Right atrium auricular region (tissue), 2 donors: ENCODE measurements around the gene CDYL. TPM values are rescaled to one million over a fixed set of nuclear protein-coding genes. Genes with fewer than 3 reads are reported as not detected.

ENCODE experiments used
- DNase-seq: peaks from one replicate; pipeline ENCODE4 v3.0.0-alpha.2; 2019; ENCODE audit warnings: low spot score
- H3K27ac ChIP-seq, 2 donors: fragments of 200-600 bp; sonication (generic); 1 replicate in 1 of 2; 2 replicates in 1 of 2; pipeline ENCODE4 v1.5.1; 2016 to 2019
- H3K27me3 ChIP-seq, 2 donors: fragments of 200-600 bp; sonication (generic); one replicate each; pipeline versions ENCODE4 v1.5.1 to v1.6.0; 2017 to 2019
- H3K36me3 ChIP-seq: fragments of 200-600 bp; sonication (generic); one replicate; pipeline ENCODE4 v1.5.1; 2016
- H3K4me1 ChIP-seq, 2 donors: fragments of 200-600 bp; sonication (generic); one replicate each; pipeline versions ENCODE4 v1.5.1 to v1.6.0; 2017 to 2019
- H3K4me3 ChIP-seq, 2 donors: fragments of 200-600 bp; sonication (generic); 1 replicate in 1 of 2; 2 replicates in 1 of 2; pipeline ENCODE4 v1.5.1; 2017 to 2019; ENCODE audit warnings: mild to moderate bottlenecking in 1 of 2, moderate library complexity in 1 of 2
- H3K9me3 ChIP-seq, 2 donors: fragments of 200-600 bp; sonication (generic); one replicate each; pipeline ENCODE4 v1.5.1; 2019
- total RNA-seq, 2 donors: library from RNA; depleted of rRNA; stranded (reverse); fragments of >200 nt; gene quantifications; one replicate each; pipeline ENCODE4 v1.1.0, GENCODE V29; 2016
- TF ChIP-seq, protein P1 (sequence below), 2 donors: fragments of 200-600 bp; sonication (generic); IDR thresholded peaks; one replicate each; pipeline ENCODE4 v1.5.1; 2019; ENCODE audit warnings: antibody characterized with exemption in 2 of 2

The CDYL gene
- total RNA-seq, 2 donors from 2014 or later, result 23.7 to 28.9 TPM

DNA sequence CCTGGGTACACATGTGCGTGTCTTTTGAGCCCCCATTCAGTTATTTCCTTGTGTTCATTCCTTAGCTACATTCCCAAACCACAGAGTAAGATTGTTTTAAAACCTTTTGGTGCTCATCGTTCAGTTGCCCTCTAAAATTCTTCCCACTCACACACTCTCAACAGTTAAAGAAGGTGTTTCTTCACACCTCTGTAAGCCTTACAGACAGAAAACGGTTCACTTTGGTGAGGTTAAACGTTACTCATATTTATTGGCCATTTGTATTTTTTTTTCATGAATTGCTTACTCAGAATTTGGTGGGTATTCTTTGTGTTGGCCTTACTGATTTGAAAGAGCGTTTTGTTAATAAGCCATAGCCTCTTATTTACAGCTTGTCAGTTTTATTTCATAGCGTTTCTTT, 97.7 kb downstream of the CDYL start:
- H3K36me3 ChIP-seq, result no peaks in the 10 kb centered on the region
- H3K27ac ChIP-seq, result no peak overlapping the region
- DNase-seq, result no peak
- H3K4me1 ChIP-seq, result peaks cover 0 to 15% of the 10 kb centered on the region in 2 donors
- H3K4me3 ChIP-seq, result no peak overlapping the region
- no peaks in the 10 kb centered on the region for H3K9me3 ChIP-seq
- no peaks in the 10 kb centered on the region for H3K27me3 ChIP-seq
- TF ChIP-seq, protein P1, sequence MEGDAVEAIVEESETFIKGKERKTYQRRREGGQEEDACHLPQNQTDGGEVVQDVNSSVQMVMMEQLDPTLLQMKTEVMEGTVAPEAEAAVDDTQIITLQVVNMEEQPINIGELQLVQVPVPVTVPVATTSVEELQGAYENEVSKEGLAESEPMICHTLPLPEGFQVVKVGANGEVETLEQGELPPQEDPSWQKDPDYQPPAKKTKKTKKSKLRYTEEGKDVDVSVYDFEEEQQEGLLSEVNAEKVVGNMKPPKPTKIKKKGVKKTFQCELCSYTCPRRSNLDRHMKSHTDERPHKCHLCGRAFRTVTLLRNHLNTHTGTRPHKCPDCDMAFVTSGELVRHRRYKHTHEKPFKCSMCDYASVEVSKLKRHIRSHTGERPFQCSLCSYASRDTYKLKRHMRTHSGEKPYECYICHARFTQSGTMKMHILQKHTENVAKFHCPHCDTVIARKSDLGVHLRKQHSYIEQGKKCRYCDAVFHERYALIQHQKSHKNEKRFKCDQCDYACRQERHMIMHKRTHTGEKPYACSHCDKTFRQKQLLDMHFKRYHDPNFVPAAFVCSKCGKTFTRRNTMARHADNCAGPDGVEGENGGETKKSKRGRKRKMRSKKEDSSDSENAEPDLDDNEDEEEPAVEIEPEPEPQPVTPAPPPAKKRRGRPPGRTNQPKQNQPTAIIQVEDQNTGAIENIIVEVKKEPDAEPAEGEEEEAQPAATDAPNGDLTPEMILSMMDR (IDR thresholded peaks at IDR 0.05), result no peak

GRCh38 chr6:4879741-4880275, 103.6 kb downstream of the CDYL start:
- TF ChIP-seq, protein P1 (IDR thresholded peaks at IDR 0.05), result no peak
- no peak for DNase-seq
- Histone ChIP-seq H3K27ac (no peak overlapping the region), H3K4me1 (peaks cover 0 to 12% of the 10 kb centered on the region in 2 donors), H3K9me3 (no peaks in the 10 kb centered on the region), H3K4me3 (no peak overlapping the region), H3K36me3 (no peaks in the 10 kb centered on the region), H3K27me3 (no peaks in the 10 kb centered on the region)

DNA sequence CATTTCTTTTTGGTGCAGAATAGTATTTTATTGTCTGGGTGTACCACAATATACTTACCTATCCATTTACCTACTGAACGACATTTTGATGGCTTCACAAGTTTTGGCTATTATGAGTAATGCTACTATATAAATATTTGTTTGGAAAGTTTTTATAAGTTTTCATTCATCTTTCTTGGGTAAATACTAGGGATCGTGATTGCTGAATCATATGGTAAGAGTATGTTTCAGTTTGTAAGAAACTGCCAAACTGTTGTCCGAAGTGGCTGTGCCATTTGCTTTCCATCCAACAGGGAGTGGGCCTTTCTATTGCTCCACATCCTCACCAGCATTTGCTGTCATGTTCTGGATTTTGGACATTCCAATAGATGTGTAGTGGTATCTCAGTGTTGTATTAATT, 104.2 kb downstream of the CDYL start:
- H3K4me3 ChIP-seq, result no peak overlapping the region
- H3K27ac ChIP-seq, result no peak overlapping the region
- no peaks in the 10 kb centered on the region for H3K27me3 ChIP-seq
- TF ChIP-seq, protein P1 (IDR thresholded peaks at IDR 0.05), result no peak
- H3K36me3 ChIP-seq, result no peaks in the 10 kb centered on the region
- no peak for DNase-seq
- H3K9me3 ChIP-seq, result no peaks in the 10 kb centered on the region
- peaks cover 0 to 10% of the 10 kb centered on the region in 2 donors for H3K4me1 ChIP-seq

- TF ChIP-seq, protein P1 (IDR thresholded peaks at IDR 0.05), result no peak
- H3K4me3 ChIP-seq, result no peak overlapping the region
- no peak overlapping the region for H3K27ac ChIP-seq
- no peaks in the 10 kb centered on the region for H3K36me3 ChIP-seq
- DNase-seq, result no peak
- no peaks in the 10 kb centered on the region for H3K9me3 ChIP-seq
- H3K27me3 ChIP-seq, result no peaks in the 10 kb centered on the region
- no peaks in the 10 kb centered on the region for H3K4me1 ChIP-seq
Measured at GRCh38 chr6:4883298-4883697, 107.1 kb downstream of the CDYL start.

DNA sequence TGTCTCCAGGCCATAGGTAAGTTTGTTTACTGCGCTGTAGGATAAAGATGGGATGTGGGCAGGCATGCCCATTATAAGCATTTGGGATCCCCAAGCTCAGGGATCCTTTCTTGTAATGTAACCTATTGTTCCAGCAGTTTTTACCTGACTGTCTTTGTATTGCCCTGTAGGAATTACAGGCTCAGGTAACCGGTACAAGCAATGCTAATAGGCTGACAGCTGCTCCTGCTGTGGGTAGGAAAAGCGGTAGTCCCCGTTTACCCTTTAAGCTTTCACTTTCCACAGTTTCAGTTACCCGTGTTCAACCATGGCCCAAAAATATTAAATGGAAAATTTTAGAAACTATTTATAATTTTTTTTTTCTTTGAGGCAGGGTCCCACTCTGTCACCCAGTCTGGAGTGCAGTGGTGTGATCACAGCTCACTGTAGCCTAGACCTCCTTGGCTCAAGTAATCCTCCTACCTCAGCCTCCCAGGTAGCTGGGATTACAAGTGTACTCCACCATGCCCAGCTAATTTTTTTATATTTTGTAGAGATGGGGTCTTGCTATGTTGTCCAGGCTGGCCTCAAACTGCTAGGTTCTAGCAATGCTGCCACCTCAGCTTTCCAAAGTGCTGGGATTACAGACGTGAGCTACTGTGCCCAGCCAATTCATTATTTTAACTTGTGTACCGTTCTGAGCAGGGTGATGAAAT, 108.6 kb downstream of the CDYL start:
- H3K27me3 ChIP-seq, result no peaks in the 10 kb centered on the region
- TF ChIP-seq, protein P1 (IDR thresholded peaks at IDR 0.05), result no peak
- no peak overlapping the region for H3K4me3 ChIP-seq
- no peaks in the 10 kb centered on the region for H3K4me1 ChIP-seq
- no peaks in the 10 kb centered on the region for H3K36me3 ChIP-seq
- DNase-seq, result no peak
- H3K27ac ChIP-seq, result no peak overlapping the region
- H3K9me3 ChIP-seq, result no peaks in the 10 kb centered on the region
